Measurements from ENCODE around the gene FLYWCH2. TPM values are rescaled to one million over a fixed set of nuclear protein-coding genes. Genes with fewer than 3 reads are reported as not detected.

Gene FLYWCH2
- total and polyA plus RNA-seq, 2 donors from 2014 or later, result 31.3 to 52.5 TPM

DNA sequence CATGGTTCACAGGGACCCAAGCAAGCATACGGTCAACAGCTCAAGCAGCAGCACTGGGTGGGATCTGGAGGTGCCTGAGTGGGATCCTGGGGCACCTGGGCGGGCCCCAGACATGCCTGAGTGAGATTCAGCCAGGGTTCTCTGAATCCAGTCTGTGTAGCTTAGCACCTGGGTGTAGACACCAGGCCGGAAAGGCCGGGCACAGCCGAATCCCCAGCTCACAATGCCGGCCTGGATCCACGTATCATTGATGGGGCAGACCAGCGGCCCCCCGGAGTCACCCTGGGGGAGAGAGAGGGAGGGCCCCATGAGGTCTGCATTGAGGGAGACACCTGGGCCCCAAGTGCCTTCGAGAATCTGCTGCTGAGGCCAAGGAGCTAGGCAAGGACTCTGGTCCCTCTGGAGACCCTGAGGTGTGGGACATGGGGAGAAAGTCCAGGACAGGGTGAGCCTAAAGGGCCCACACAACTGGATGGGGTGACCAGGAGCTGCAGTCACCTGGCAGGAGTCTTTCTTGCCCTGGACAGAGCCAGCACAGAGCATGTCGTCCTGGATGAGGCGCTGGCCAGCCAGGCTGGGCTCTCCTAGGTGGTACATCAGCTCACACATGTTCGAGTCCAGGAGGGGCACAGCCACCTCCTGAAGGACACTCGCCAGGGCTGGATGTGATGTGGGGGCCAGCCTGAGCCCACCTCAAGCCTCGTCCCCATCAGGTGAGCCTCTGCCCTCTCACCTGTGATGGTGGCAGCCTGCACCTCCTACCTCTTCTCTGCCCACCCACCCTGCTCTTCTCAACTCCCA, 43.2 kb upstream of the FLYWCH2 start:
- TF ChIP-seq, protein P1, sequence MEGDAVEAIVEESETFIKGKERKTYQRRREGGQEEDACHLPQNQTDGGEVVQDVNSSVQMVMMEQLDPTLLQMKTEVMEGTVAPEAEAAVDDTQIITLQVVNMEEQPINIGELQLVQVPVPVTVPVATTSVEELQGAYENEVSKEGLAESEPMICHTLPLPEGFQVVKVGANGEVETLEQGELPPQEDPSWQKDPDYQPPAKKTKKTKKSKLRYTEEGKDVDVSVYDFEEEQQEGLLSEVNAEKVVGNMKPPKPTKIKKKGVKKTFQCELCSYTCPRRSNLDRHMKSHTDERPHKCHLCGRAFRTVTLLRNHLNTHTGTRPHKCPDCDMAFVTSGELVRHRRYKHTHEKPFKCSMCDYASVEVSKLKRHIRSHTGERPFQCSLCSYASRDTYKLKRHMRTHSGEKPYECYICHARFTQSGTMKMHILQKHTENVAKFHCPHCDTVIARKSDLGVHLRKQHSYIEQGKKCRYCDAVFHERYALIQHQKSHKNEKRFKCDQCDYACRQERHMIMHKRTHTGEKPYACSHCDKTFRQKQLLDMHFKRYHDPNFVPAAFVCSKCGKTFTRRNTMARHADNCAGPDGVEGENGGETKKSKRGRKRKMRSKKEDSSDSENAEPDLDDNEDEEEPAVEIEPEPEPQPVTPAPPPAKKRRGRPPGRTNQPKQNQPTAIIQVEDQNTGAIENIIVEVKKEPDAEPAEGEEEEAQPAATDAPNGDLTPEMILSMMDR (IDR thresholded peaks at IDR 0.05; ENCODE audit: borderline replicate concordance, extremely low read depth, insufficient read depth), result no peak
- Histone ChIP-seq H3K9ac (ENCODE audit: low read length in 3 of 3) (no peak overlapping the region), H3K27ac (ENCODE audit: low read depth in 2 of 2, low read length in 2 of 2) (no peak overlapping the region), H3K4me1 (ENCODE audit: control insufficient read depth in 2 of 3, insufficient read depth in 2 of 3, low read depth in 1 of 3, low read length in 3 of 3) (peaks cover 0 to 4% (median 0%) of the 10 kb centered on the region in 3 donors), H3K9me3 (ENCODE audit: control insufficient read depth in 2 of 3, insufficient read depth in 1 of 3, low read length in 3 of 3) (no peaks in the 10 kb centered on the region), H3K36me3 (ENCODE audit: control insufficient read depth in 2 of 3, insufficient read depth in 3 of 3, low read length in 3 of 3) (no peaks in the 10 kb centered on the region), H3K27me3 (ENCODE audit: control insufficient read depth, insufficient read depth, low read length) (no peaks in the 10 kb centered on the region), H3K4me3 (ENCODE audit: low read length in 3 of 3) (no peak overlapping the region)
- DNase-seq, result peak in 1 of 5 donors; percentile 66
- intact Hi-C loops (cut with DNase I), result no loop called here
- no peak for FAIRE-seq

DNA sequence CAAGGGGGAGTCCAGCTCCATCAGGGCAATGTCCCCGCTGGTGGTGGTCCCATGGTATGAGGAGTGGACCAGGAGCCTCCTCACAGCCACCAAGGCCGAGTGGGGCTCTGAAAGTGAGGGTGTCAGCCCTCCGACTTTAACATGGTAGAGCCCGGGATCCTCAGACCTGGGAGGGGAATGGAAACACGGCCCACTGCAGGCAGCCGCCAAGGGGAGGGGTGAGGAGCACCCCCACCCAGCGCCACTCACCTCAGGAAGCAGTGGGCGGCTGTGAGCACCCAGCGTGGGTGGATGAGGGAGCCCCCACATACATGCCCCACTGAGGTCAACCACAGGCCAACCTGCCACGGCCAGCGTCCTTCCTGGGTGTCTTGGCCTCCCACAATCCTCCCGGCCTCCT, 42.1 kb upstream of the FLYWCH2 start:
- FAIRE-seq (no peak), DNase-seq (peak in 1 of 5 donors; percentile 61)
- Histone ChIP-seq H3K27me3 (ENCODE audit: control insufficient read depth, insufficient read depth, low read length) (no peaks in the 10 kb centered on the region), H3K36me3 (ENCODE audit: control insufficient read depth in 2 of 3, insufficient read depth in 3 of 3, low read length in 3 of 3) (no peaks in the 10 kb centered on the region), H3K9me3 (ENCODE audit: control insufficient read depth in 2 of 3, insufficient read depth in 1 of 3, low read length in 3 of 3) (no peaks in the 10 kb centered on the region), H3K4me3 (ENCODE audit: low read length in 3 of 3) (no peak overlapping the region), H3K4me1 (ENCODE audit: control insufficient read depth in 2 of 3, insufficient read depth in 2 of 3, low read depth in 1 of 3, low read length in 3 of 3) (peaks cover 0 to 4% (median 0%) of the 10 kb centered on the region in 3 donors), H3K27ac (ENCODE audit: low read depth in 2 of 2, low read length in 2 of 2) (no peak overlapping the region), H3K9ac (ENCODE audit: low read length in 3 of 3) (no peak overlapping the region)
- intact Hi-C loops (cut with DNase I), result no loop called here
- TF ChIP-seq, protein P1 (IDR thresholded peaks at IDR 0.05; ENCODE audit: borderline replicate concordance, extremely low read depth, insufficient read depth), result no peak

DNA sequence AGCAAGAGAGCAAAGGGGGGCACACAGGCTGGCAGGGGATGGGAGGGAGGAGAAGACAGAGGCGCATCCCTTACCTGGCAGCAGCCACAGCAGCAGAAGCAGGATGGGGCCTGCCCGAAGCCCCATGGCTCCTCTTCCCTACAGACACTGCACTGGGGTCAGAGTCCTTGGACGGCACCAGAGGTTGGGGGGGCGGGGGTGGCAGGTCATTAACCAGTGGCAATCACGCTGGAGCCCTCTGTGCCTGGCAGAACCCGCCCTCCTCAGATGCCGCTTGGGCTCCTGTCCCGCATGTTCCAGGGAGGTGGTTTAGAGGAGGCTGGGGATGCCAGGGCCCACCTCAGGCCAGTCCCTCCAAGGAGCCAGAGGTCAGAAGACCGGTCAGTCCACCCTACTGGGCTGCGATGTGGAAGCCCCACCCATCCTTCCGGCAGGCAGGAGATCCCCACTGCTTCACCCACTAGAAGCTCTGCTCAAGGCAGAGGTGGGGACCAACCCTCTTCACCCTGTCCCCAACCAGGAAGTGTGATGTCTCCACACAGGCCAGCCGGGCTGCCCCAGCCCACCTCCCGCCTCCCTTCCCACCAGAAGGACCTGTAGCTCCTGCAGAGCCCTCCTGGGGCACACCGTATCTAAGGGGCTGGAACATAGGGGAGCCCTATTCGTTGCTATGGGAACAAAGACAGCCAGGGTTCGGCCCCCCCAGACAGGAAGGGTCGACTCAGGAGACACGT, 41.2 kb upstream of the FLYWCH2 start:
- FAIRE-seq (no peak), DNase-seq (peak in 1 of 5 donors; percentile 70)
- intact Hi-C loops (cut with DNase I), result no loop called here

More for the DNA sequence above, 41.2 kb upstream of the FLYWCH2 start:
- Histone ChIP-seq H3K4me1 (ENCODE audit: control insufficient read depth in 2 of 3, insufficient read depth in 2 of 3, low read depth in 1 of 3, low read length in 3 of 3) (peaks cover 0 to 4% (median 0%) of the 10 kb centered on the region in 3 donors), H3K27me3 (ENCODE audit: control insufficient read depth, insufficient read depth, low read length) (no peaks in the 10 kb centered on the region), H3K9ac (ENCODE audit: low read length in 3 of 3) (no peak overlapping the region), H3K36me3 (ENCODE audit: control insufficient read depth in 2 of 3, insufficient read depth in 3 of 3, low read length in 3 of 3) (no peaks in the 10 kb centered on the region), H3K9me3 (ENCODE audit: control insufficient read depth in 2 of 3, insufficient read depth in 1 of 3, low read length in 3 of 3) (no peaks in the 10 kb centered on the region), H3K27ac (ENCODE audit: low read depth in 2 of 2, low read length in 2 of 2) (no peak overlapping the region), H3K4me3 (ENCODE audit: low read length in 3 of 3) (no peak overlapping the region)
- TF ChIP-seq, protein P1 (IDR thresholded peaks at IDR 0.05; ENCODE audit: borderline replicate concordance, extremely low read depth, insufficient read depth), result no peak
